ENCODE measurements around the gene SRA1.
"Not testable (repeated sequence)": the region's sequence is repeated elsewhere in the genome, so short reads cannot be mapped to it uniquely, and the experiment has no call there.

Gene SRA1

GRCh38 chr5:140588311-140589070 is 31.2 kb upstream of the SRA1 start:
- no peak overlapping the region for H3K4me3 ChIP-seq (ENCODE audit: low read depth, low read length)
- DNase-seq (ENCODE audit: low read depth), result no peak
- TF ChIP-seq CTCF (IDR thresholded peaks at IDR 0.05; ENCODE audit: low read depth, low read length, missing control alignments), result no peak

GRCh38 chr5:140587495-140587894 is 30.2 kb upstream of the SRA1 start:
- DNase-seq (ENCODE audit: low read depth), result no peak
- TF ChIP-seq CTCF (IDR thresholded peaks at IDR 0.05; ENCODE audit: low read depth, low read length, missing control alignments), result no peak
- no peak overlapping the region for H3K4me3 ChIP-seq (ENCODE audit: low read depth, low read length)

GRCh38 chr5:140579188-140579747 is 22.0 kb upstream of the SRA1 start:
- not testable (repeated sequence) for H3K4me3 ChIP-seq (ENCODE audit: low read depth, low read length); DNase-seq (ENCODE audit: low read depth)

GRCh38 chr5:140576776-140577201 is 19.5 kb upstream of the SRA1 start:
- TF ChIP-seq CTCF (IDR thresholded peaks at IDR 0.05; ENCODE audit: low read depth, low read length, missing control alignments), result no peak
- H3K4me3 ChIP-seq (ENCODE audit: low read depth, low read length), result no peak overlapping the region
- DNase-seq (ENCODE audit: low read depth), result no peak

GRCh38 chr5:140575309-140575708 is 18.0 kb upstream of the SRA1 start:
- H3K4me3 ChIP-seq (ENCODE audit: low read depth, low read length), result no peak overlapping the region
- no peak for TF ChIP-seq CTCF (IDR thresholded peaks at IDR 0.05; ENCODE audit: low read depth, low read length, missing control alignments)
- no peak for DNase-seq (ENCODE audit: low read depth)

GRCh38 chr5:140574165-140574564 is 16.9 kb upstream of the SRA1 start:
- TF ChIP-seq CTCF (IDR thresholded peaks at IDR 0.05; ENCODE audit: low read depth, low read length, missing control alignments), result no peak
- H3K4me3 ChIP-seq (ENCODE audit: low read depth, low read length), result no peak overlapping the region
- no peak for DNase-seq (ENCODE audit: low read depth)

- no peak overlapping the region for H3K4me3 ChIP-seq (ENCODE audit: low read depth, low read length)
- DNase-seq (ENCODE audit: low read depth), result no peak
- TF ChIP-seq CTCF (IDR thresholded peaks at IDR 0.05; ENCODE audit: low read depth, low read length, missing control alignments), result no peak
These were observed 16.4 kb upstream of the SRA1 start for GRCh38 chr5:140573683-140574082.

Data from GM12864 (cell line).